ENCODE results near the gene GOLGA8M.
"Not testable (repeated sequence)": the region's sequence is repeated elsewhere in the genome, so short reads cannot be mapped to it uniquely, and the experiment has no call there.

DNA sequence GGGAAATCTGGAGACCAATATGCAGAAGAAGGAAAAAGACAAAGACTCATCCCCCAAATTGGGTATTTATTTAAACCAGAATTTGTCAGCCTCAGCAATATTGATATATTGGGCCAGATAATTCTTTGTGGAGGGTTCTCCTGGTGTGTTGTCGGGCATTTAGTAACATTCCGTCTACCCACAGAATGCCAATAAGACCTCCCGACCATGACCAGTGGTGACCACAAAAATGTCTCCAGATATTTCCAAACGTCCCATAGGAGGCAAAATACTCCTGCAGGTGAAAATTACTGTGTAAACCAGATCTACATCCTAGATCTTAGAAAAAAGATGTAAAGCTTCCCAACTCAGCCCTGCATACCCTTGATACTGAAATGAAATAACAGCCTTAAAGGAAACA, 2.0 kb upstream of the GOLGA8M start:
- TF ChIP-seq, protein P1, sequence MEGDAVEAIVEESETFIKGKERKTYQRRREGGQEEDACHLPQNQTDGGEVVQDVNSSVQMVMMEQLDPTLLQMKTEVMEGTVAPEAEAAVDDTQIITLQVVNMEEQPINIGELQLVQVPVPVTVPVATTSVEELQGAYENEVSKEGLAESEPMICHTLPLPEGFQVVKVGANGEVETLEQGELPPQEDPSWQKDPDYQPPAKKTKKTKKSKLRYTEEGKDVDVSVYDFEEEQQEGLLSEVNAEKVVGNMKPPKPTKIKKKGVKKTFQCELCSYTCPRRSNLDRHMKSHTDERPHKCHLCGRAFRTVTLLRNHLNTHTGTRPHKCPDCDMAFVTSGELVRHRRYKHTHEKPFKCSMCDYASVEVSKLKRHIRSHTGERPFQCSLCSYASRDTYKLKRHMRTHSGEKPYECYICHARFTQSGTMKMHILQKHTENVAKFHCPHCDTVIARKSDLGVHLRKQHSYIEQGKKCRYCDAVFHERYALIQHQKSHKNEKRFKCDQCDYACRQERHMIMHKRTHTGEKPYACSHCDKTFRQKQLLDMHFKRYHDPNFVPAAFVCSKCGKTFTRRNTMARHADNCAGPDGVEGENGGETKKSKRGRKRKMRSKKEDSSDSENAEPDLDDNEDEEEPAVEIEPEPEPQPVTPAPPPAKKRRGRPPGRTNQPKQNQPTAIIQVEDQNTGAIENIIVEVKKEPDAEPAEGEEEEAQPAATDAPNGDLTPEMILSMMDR (IDR thresholded peaks at IDR 0.05) = not testable (repeated sequence)
- TF ChIP-seq ZFX (IDR thresholded peaks at IDR 0.05; ENCODE audit: borderline replicate concordance) = not testable (repeated sequence)

All from 22Rv1 (cell line).